Muscle layer of colon (tissue), 2 donors: ENCODE measurements around the gene UROS.

Experiments
- H3K27ac ChIP-seq: one replicate; pipeline ENCODE4 v1.7.0; 2013; ENCODE audit warnings: low read depth, mild to moderate bottlenecking, low read length, moderate library complexity
- H3K27me3 ChIP-seq, 2 donors: one replicate each; pipeline ENCODE4 v1.7.0; 2013; ENCODE audit warnings: low read length in 2 of 2, mild to moderate bottlenecking in 2 of 2; ENCODE audit not compliant: insufficient read depth in 2 of 2, control insufficient read depth in 1 of 2
- H3K36me3 ChIP-seq: one replicate; pipeline ENCODE4 v1.7.0; 2013; ENCODE audit warnings: mild to moderate bottlenecking, low read length; ENCODE audit not compliant: insufficient read depth
- H3K4me1 ChIP-seq: one replicate; pipeline ENCODE4 v1.7.0; 2013; ENCODE audit warnings: mild to moderate bottlenecking, low read length; ENCODE audit not compliant: insufficient read depth
- H3K4me3 ChIP-seq, 2 donors: one replicate each; pipeline ENCODE4 v1.7.0; 2013; ENCODE audit warnings: low read length in 2 of 2, low read depth in 1 of 2, mild to moderate bottlenecking in 1 of 2, moderate library complexity in 1 of 2
- H3K9ac ChIP-seq: one replicate; pipeline ENCODE4 v1.7.0; 2013; ENCODE audit warnings: low read length
- H3K9me3 ChIP-seq: one replicate; pipeline ENCODE4 v1.7.0; 2013; ENCODE audit warnings: mild to moderate bottlenecking, low read length
- donor health status: abdominal sarcoma.
- donor health status: Adenocarcinoma of cecum.

The UROS gene

GRCh38 chr10:125822878-125823662 is at the start of gene UROS, which contains the start of gene BCCIP:
TSS of gene UROS (minus strand) at chr10:125823258. CDS start at chr10:125816499, 6,759 bp downstream.
TSS of gene BCCIP (plus strand) at chr10:125823546. CDS start at chr10:125823558, 12 bp downstream.
- no peaks in the 10 kb centered on the region for H3K9me3 ChIP-seq
- peak within 1 kb of the TSS; percentile 94 to 96 for H3K4me3 ChIP-seq
- H3K9ac ChIP-seq = peak within 1 kb of the TSS; percentile 87
- peaks cover 11% of the 10 kb centered on the region for H3K36me3 ChIP-seq
- H3K4me1 ChIP-seq = peaks cover 22% of the 10 kb centered on the region
- peak within 1 kb of the TSS; percentile 99 for H3K27ac ChIP-seq
- H3K27me3 ChIP-seq = no peaks in the 10 kb centered on the region

GRCh38 chr10:125871338-125871737 is 48.3 kb upstream of the UROS start:
- Histone ChIP-seq H3K27ac (no peak overlapping the region), H3K9ac (no peak overlapping the region), H3K36me3 (peaks cover 6% of the 10 kb centered on the region), H3K9me3 (no peaks in the 10 kb centered on the region), H3K4me1 (no peaks in the 10 kb centered on the region), H3K27me3 (no peaks in the 10 kb centered on the region), H3K4me3 (no peak overlapping the region)

- Histone ChIP-seq H3K27me3 (no peaks in the 10 kb centered on the region), H3K9me3 (no peaks in the 10 kb centered on the region), H3K27ac (no peak overlapping the region), H3K9ac (no peak overlapping the region), H3K36me3 (peaks cover 13% of the 10 kb centered on the region), H3K4me3 (no peak overlapping the region), H3K4me1 (no peaks in the 10 kb centered on the region)
Measured at GRCh38 chr10:125868372-125868975, 45.4 kb upstream of the UROS start.

- Histone ChIP-seq H3K9ac (no peak overlapping the region), H3K4me1 (no peaks in the 10 kb centered on the region), H3K36me3 (peaks cover 13% of the 10 kb centered on the region), H3K27ac (no peak overlapping the region), H3K27me3 (no peaks in the 10 kb centered on the region), H3K9me3 (no peaks in the 10 kb centered on the region), H3K4me3 (no peak overlapping the region)
Measured at GRCh38 chr10:125866421-125867029, 43.5 kb upstream of the UROS start.

GRCh38 chr10:125865120-125865519 is 42.1 kb upstream of the UROS start:
- Histone ChIP-seq H3K4me3 (no peak overlapping the region), H3K4me1 (no peaks in the 10 kb centered on the region), H3K9ac (no peak overlapping the region), H3K36me3 (peaks cover 13% of the 10 kb centered on the region), H3K9me3 (no peaks in the 10 kb centered on the region), H3K27ac (no peak overlapping the region), H3K27me3 (no peaks in the 10 kb centered on the region)

GRCh38 chr10:125859128-125859817 is 36.2 kb upstream of the UROS start:
- Histone ChIP-seq H3K4me1 (no peaks in the 10 kb centered on the region), H3K27me3 (no peaks in the 10 kb centered on the region), H3K9me3 (no peaks in the 10 kb centered on the region), H3K36me3 (peaks cover 25% of the 10 kb centered on the region), H3K27ac (no peak overlapping the region), H3K9ac (no peak overlapping the region), H3K4me3 (no peak overlapping the region)

GRCh38 chr10:125857185-125857760 is 34.2 kb upstream of the UROS start:
- Histone ChIP-seq H3K9me3 (no peaks in the 10 kb centered on the region), H3K9ac (no peak overlapping the region), H3K4me3 (no peak overlapping the region), H3K27ac (no peak overlapping the region), H3K36me3 (peaks cover 34% of the 10 kb centered on the region), H3K4me1 (no peaks in the 10 kb centered on the region), H3K27me3 (no peaks in the 10 kb centered on the region)

- Histone ChIP-seq H3K4me3 (no peak overlapping the region), H3K27ac (no peak overlapping the region), H3K36me3 (peaks cover 31% of the 10 kb centered on the region), H3K9me3 (no peaks in the 10 kb centered on the region), H3K9ac (no peak overlapping the region), H3K27me3 (no peaks in the 10 kb centered on the region), H3K4me1 (no peaks in the 10 kb centered on the region)
Measured at GRCh38 chr10:125852487-125852886, 29.4 kb upstream of the UROS start.

- no peak overlapping the region for H3K4me3 ChIP-seq
- H3K9ac ChIP-seq = no peak overlapping the region
- no peak overlapping the region for H3K27ac ChIP-seq
- H3K9me3 ChIP-seq = no peaks in the 10 kb centered on the region
- H3K4me1 ChIP-seq = no peaks in the 10 kb centered on the region
- H3K36me3 ChIP-seq = peaks cover 28% of the 10 kb centered on the region
- H3K27me3 ChIP-seq = no peaks in the 10 kb centered on the region
Measured at GRCh38 chr10:125850766-125851731, 28.0 kb upstream of the UROS start.

- H3K4me1 ChIP-seq = no peaks in the 10 kb centered on the region
- H3K9me3 ChIP-seq = no peaks in the 10 kb centered on the region
- peaks cover 32% of the 10 kb centered on the region for H3K36me3 ChIP-seq
- no peak overlapping the region for H3K9ac ChIP-seq
- no peak overlapping the region for H3K27ac ChIP-seq
- no peaks in the 10 kb centered on the region for H3K27me3 ChIP-seq
- H3K4me3 ChIP-seq = no peak overlapping the region
Measured at GRCh38 chr10:125849448-125849847, 26.4 kb upstream of the UROS start.
